GM04504 (cell line): ENCODE measurements around the gene SV2B.
"Not testable (repeated sequence)": the region's sequence is repeated elsewhere in the genome, so short reads cannot be mapped to it uniquely, and the experiment has no call there.

Experiments
- DNase-seq: peaks from one replicate; pipeline ENCODE4 v3.0.0-alpha.2; 2012; ENCODE audit warnings: low read depth

The SV2B gene

DNA sequence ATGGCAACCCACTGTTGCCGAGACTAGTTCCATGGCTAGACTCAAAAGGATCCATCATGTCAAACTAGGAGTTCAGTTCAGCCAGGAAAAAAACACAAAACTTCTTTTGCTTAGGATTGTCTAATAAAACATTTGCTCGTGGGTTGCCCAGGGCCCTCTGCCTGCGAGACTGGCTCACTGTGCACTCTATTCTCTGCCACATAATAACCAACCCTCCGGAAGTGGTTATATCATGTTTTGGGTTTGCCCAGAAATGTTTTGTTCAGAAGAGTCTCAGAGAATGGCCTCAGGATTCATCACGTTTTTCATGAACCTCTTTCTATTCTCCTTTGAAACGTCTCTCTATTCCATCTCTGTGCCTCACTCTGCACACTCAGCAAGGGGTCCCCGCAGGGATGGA lies 216.1 kb downstream of the SV2B start:
- no peak for DNase-seq

DNA sequence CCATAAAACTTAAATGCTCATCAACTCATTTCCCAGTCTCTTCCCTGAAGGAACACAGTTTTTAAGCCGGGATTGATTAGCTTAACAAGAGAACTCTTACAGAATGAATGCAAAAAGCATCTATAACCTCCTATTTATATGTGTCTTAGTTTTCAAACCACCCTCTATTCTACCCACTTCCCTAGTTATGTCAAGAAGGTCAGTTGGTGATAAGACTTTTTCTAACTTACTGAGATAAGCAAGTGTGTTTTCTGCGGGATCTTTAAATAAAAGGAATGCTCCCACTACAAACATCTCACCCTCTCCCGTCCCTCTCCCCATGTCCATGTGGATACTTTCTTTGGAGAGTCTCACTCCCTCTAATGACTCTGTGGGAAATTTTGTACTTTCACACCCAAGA lies 218.5 kb downstream of the SV2B start:
- no peak for DNase-seq

DNA sequence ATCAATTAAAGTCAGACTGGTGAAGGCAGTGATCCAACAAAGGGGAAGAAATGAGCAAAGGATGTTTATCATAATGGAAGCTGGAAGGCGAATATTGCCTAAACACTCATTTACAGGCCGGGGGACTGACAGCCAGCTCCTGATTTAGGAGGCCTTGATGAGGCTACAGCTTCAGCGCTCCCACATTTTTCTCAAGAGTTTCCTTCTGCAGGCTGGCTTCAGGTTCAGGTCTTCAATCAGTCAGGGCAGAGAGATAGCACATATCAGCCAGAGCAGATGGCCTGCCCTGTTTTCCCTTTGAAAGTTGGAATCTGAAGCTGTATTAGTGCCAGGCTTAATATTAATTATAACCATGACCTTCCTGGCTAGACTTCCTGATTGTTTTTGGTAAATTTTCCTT lies 218.9 kb downstream of the SV2B start:
- no peak for DNase-seq

DNA sequence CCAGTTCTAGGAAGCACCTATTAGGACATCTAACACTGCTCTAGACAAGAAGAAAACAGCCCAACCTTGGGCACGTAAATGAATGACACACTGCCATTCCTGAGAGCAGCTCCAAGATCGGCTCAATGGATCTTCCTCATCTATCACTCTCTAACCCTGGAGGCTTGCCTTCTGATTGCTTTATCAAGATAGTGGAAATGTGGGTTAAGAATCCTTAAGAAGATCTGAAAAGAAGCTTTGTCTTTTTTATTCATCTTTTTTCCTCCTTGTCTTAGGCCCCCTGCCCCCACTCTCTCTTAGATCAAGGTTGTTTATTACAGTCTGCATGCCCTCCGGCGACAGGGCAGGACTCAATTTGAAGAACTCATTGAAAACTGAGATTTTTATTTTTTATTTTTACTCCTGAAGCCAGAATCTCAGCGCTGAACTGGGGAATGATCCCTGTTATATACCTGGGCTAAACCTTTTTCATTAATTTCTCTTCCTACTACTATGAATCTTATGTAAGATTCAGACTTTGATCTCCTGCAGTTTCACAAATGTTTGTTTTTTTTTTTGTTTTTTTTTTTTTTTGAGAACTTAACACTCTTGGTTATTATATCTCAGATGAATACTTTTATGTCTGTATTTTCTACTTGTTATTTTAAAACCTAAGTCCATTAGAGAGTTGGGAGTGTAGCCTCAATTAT lies 219.5 kb downstream of the SV2B start:
- DNase-seq = no peak

DNA sequence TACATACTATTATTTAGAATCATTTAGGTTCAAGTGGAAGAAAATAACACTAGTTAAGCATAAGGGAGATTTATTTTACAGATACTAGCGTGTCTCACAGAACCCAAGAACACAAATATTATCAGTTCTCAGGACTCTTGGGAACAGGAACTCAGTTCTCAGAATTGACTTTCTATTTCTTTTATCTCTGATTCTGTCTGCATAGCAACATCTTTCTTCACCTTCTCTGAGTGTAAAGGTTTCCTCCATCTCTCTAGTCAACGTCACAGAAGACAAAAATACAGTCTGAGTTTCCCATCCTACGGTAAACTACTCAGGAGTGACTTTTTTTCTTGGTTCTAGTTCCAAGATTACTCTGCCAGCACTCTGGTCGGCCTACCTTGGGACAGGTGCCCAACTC lies 220.0 kb downstream of the SV2B start:
- DNase-seq = no peak

DNA sequence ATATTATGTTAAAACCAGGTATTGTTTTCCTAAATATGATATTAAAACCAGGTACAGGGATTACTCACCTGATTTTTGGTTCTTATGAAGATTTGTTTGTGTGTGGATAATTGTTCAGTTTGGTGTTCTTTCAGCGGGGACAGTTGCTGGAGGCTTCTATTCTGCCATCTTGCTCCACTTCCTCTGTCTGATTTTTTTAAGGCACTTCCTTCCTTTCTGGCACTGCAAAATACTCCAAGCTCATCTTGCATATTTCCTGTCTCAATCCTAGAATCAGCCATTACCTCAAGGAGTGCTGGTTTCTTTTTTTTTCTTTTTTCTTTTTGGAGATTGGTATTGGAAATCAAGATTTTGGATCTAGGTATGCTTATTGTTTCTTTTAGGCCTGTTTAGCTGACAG lies 229.9 kb downstream of the SV2B start:
- DNase-seq = no peak

DNA sequence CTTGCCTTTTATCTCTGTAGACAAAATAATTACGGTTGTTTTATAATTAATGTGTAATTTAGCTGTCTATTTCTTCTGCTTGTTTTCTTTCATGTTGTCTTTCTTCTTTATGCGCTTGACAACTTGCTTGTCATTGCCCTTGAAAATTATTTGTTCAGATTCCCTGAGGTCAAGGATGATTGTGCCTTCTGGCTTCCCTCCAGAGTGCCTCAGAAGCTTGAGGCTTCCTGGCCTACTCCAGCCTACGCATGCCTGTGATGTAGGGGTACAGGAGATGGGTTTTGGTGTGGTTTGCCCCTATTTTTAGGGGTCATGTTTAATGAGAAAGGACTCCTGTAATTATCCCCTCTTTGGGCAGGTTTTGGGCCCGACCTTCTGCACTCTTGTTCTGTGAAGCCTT lies 231.5 kb downstream of the SV2B start:
- no peak for DNase-seq

DNA sequence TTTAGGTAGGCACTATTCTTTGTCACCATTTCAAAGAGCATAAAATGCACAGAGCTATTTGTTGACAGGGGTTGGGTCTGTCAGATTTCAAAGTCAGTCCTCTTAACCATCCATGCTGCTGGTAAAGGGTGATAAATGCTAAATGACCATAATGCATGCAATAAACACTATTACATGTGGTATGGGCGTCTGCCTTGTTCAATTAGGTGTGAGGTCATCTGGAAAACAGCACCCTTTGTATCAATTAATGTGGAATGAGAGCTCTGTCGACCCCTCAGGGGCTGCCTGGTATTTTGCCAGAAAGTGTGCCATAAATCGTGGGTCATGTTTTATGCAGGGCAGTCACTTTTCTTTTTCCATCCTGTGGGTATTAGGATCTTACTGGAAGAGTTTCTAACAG lies 235.6 kb downstream of the SV2B start:
- no peak for DNase-seq

DNA sequence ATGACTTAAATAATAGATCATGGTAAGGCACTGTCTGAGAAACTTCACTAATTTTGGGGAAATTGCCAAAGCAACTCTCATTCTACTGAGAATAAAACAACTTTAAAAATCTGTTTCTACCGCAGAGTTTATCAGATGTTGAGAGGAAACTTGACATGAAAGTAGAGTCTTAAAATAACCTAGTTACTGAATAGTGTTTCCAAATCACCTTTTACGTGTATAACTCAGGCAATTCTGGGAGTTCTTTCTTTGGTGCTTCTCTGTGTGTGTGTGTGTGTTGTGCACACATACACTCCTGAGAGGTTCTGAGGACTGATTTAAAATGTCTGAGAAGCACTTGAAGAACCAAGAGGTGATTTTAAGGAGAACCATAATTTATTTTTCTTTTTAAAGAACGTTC lies 236.6 kb downstream of the SV2B start:
- no peak for DNase-seq

DNA sequence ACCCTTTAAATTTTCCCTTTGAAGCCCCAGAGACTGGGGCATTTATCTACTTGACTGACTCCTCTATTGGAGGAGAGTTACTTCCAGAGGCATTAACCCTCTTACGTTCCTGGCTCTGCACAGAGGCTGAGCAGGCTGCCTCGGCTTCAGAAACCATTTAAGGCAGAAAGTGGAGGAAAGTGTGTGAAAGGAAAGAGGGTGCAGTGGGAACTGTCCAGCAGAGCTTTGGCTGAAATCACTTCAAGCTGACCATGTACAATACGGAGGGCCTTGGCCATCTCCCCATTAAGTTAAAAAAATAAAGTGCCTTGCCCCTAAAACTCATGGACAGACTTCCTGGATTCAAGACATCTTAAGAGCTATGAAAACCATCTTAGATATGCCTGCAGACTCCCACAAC lies 238.7 kb downstream of the SV2B start:
- no peak for DNase-seq

DNA sequence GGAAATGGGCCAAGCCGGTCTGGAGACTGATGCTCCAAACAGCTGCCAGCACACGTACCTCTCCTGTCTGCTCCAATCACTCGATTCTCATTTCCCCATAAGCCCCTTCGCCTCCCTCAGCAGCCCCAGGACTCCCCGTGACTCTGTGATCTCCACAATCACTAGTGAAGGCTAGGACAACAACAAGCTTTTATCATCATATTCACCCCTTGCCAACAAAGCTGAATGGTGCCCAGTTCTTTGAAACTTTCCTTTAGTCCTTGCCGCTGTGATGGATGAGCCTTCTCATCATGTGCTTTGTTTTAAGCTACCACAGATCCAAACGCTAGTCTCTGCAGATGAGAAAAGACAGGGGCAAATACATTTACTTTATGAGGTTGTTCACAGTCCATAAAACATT lies 242.0 kb downstream of the SV2B start:
- DNase-seq = no peak

DNA sequence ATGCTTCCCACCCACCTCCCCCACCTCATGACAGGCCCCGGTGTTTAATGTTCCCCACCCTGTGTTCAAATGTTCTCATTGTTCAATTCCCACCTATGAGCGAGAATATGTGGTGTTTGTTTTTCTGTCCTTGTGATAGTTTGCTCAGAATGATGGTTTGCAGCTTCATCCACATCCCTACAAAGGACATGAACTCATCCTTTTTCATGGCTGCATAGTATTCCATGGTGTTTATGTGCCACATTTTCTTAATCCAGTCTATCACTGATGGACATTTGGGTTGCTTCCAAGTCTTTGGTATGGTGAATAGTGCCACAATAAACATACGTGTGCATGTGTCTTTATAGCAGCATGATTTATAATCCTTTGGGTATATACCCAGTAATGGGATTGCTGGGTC lies 244.9 kb downstream of the SV2B start:
- DNase-seq = not testable (repeated sequence)

DNA sequence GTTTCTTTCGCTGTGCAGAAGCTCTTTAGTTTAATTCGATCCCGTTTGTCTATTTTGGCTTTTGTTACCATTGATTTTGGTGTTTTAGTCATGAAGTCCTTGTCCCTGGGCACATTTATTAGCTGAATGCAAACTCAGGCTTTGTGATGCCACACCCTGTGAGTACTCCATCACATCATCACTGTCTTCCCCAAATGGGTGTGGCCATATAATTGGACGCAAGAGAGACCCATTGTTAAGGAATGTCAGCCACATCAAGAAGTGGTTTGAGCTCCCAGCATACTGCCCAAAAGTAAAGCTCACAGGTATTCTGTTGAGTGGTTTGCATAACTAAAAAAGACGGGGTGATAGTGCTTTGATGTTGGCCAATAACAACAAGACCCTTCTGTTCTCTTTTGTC lies 245.7 kb downstream of the SV2B start:
- no peak for DNase-seq

DNA sequence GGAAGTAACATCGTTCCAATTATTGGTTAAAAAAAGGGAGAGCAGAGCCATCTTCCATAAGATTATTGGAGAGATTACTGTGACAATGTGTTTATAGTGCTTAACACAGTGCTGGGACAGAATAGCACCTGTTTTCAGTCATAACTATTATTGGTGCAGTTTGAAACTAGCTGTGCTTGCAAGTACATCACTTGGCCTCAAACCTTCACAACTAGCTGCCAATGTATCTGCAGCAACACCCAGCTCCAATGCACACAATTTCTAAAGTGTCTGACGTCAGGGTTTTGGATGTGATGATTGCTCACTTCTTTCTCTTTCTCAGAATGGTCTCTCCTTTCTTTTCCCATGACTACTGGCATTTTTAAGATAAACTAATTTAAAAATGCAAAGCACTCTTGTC lies 246.2 kb downstream of the SV2B start:
- DNase-seq = no peak

DNA sequence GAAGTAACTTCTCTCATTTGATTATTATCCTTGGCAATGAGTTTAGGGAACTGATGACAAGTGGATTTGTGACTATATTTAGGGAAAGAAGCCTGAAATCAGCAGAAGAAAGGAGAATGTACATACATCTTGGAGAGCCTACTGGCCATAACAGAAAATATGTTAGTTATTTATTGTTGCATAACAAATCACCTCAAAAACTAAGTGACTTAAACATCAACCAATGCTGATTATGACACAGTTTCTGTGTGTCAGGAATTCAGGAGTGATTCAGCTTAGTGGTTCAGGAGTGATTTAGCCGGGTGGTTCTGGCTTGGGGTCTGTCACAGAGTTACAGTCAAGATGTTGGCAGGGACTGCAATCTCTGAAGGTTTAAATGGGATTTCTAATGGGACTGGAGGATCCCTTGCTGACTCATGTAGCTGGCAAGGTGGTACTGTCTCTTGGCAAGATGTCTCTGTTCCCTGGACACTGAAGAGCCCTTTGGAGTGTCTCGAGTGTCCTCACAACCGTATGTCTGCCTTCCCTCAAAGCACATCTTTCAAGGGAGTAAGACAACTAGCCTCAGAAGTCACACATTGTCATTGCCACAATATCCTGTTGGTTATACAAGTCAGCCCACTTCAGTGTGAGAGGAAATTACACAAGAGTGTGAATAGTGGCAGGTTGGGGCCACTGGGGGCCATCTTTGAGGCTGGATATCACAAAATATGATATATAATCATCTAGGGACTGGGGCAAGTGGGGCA lies 248.9 kb downstream of the SV2B start:
- DNase-seq = no peak
